ENCODE measurements around the gene LUM.
A peak's percentile ranks its signal among the peaks of the same experiment; 100 is the strongest.
"Not testable (repeated sequence)": the region's sequence is repeated elsewhere in the genome, so short reads cannot be mapped to it uniquely, and the experiment has no call there.

LUM gene

GRCh38 chr12:91094957-91095356, 16.3 kb downstream of the LUM start:
- TF ChIP-seq, protein P1, sequence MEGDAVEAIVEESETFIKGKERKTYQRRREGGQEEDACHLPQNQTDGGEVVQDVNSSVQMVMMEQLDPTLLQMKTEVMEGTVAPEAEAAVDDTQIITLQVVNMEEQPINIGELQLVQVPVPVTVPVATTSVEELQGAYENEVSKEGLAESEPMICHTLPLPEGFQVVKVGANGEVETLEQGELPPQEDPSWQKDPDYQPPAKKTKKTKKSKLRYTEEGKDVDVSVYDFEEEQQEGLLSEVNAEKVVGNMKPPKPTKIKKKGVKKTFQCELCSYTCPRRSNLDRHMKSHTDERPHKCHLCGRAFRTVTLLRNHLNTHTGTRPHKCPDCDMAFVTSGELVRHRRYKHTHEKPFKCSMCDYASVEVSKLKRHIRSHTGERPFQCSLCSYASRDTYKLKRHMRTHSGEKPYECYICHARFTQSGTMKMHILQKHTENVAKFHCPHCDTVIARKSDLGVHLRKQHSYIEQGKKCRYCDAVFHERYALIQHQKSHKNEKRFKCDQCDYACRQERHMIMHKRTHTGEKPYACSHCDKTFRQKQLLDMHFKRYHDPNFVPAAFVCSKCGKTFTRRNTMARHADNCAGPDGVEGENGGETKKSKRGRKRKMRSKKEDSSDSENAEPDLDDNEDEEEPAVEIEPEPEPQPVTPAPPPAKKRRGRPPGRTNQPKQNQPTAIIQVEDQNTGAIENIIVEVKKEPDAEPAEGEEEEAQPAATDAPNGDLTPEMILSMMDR (IDR thresholded peaks at IDR 0.05; ENCODE audit: unreplicated experiment in 3 of 3): no peak
- Mint-ChIP-seq H3K9me3 (peaks cover 15% of the 10 kb centered on the region), H3K27ac (no peak overlapping the region), H3K36me3 (ENCODE audit: low read depth) (no peaks in the 10 kb centered on the region), H3K4me3 (no peak overlapping the region), H3K27me3 (ENCODE audit: low read depth) (no peaks in the 10 kb centered on the region), H3K4me1 (peaks cover 13% of the 10 kb centered on the region)

- H3K27me3 Mint-ChIP-seq (ENCODE audit: low read depth): no peaks in the 10 kb centered on the region
- peaks cover 23% of the 10 kb centered on the region for H3K9me3 Mint-ChIP-seq
- H3K4me1 Mint-ChIP-seq: peaks cover 11% of the 10 kb centered on the region
- peaks cover 3% of the 10 kb centered on the region for H3K36me3 Mint-ChIP-seq (ENCODE audit: low read depth)
- H3K4me3 Mint-ChIP-seq: no peak overlapping the region
- TF ChIP-seq, protein P1 (IDR thresholded peaks at IDR 0.05; ENCODE audit: unreplicated experiment in 3 of 3): no peak
- H3K27ac Mint-ChIP-seq: peak overlapping the region in 1 of 3 experiments; percentile 7
Observed at GRCh38 chr12:91094032-91094662, 17.1 kb downstream of the LUM start.

DNA sequence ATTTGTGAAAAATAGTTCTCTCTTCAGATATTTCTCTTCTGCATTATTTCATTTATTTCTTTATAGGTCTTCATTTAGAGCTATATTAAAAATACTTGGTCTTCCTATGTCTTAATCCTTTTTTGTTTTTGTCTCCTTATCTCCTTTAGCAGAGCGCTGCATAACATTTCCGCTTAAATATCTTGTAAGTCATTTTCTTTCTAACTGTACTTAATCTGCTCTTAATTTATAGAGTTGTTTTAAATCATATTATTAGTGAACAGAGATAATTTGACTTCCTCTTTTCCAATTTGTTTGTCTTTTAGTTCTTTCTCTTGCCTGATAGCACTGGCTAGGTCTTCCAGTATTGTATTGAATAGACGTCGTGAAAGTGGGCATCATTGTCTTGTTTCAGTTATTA, 18.0 kb downstream of the LUM start:
- Mint-ChIP-seq H3K27ac (peak overlapping the region in 1 of 3 experiments; percentile 7), H3K4me3 (no peak overlapping the region), H3K27me3 (ENCODE audit: low read depth) (no peaks in the 10 kb centered on the region), H3K9me3 (peaks cover 31% of the 10 kb centered on the region), H3K36me3 (ENCODE audit: low read depth) (peaks cover 8% of the 10 kb centered on the region), H3K4me1 (peaks cover 8% of the 10 kb centered on the region)
- TF ChIP-seq, protein P1 (IDR thresholded peaks at IDR 0.05; ENCODE audit: unreplicated experiment in 3 of 3): no peak

DNA sequence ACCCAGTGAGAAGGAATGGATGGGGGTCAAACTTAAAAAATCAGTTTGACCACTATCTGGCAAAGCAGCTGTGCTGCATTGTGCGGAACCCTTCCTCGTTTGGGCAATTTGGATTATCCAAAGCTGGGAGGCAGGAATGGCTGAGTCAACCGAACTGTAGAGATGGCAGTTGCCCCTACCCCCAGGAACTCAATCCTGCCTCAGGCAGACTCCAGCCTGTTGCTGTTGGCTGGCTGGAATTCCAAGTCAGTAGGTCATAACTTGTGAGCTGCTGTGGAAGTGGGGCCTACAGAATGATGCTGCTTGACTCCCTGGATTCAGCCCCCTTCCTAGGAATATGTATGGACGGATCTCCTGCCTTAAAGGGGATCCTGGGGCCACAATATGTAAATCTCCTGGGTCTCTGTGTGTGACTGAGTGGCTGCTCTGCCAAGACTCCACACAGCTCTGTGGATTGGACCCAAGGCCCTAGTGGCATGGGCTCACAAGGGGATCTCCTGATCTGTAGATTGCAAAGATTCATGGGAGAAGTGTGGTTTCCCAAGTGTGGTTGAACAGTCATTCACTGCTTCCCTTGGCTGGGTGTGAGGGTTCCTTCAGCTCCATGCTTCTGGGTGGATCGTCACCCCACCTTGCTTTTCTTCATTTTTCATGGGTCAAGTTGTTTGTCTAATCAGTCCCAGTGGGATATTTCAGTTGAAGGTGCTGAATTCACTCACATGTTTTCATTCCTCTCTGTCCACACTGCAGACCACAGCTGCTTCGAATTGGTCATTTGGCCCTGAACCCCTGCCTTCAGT, 19.2 kb downstream of the LUM start:
- Mint-ChIP-seq H3K9me3 (peaks cover 42% of the 10 kb centered on the region), H3K36me3 (ENCODE audit: low read depth) (peaks cover 8% of the 10 kb centered on the region)

DNA sequence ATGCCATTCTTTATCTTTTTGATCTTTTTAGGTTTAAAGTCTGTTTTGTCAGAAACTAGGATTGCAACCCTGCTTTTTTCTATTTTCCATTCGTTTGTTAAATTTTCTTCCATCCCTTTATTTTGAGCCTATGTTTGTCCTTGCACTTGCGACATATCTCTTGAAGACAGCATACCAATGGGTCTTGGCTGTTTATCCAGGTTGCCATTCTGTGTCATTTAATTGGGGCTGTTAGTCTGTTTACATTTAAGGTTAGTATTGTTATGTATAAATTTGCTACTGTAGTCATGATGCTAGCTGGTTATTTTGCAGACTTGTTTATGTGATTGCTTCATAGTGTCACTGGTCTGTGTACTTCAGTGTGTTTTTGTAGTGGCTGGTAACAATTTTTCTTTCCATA, 21.3 kb downstream of the LUM start:
- not testable (repeated sequence) for H3K4me1 Mint-ChIP-seq; H3K27ac Mint-ChIP-seq; H3K4me3 Mint-ChIP-seq; H3K27me3 Mint-ChIP-seq (ENCODE audit: low read depth); H3K36me3 Mint-ChIP-seq (ENCODE audit: low read depth)
- peaks cover 39% of the 10 kb centered on the region for H3K9me3 Mint-ChIP-seq

More for the DNA sequence above, 19.2 kb downstream of the LUM start:
- Mint-ChIP-seq H3K27ac (no peak overlapping the region), H3K4me1 (peaks cover 6% of the 10 kb centered on the region), H3K4me3 (no peak overlapping the region), H3K27me3 (ENCODE audit: low read depth) (no peaks in the 10 kb centered on the region)
- TF ChIP-seq, protein P1 (IDR thresholded peaks at IDR 0.05; ENCODE audit: unreplicated experiment in 3 of 3): no peak

GRCh38 chr12:91080041-91080440, 31.3 kb downstream of the LUM start:
- H3K27me3 Mint-ChIP-seq (ENCODE audit: low read depth): peaks cover 7% of the 10 kb centered on the region
- no peak overlapping the region for H3K27ac Mint-ChIP-seq
- H3K4me3 Mint-ChIP-seq: no peak overlapping the region
- H3K4me1 Mint-ChIP-seq: peaks cover 18% of the 10 kb centered on the region
- no peaks in the 10 kb centered on the region for H3K36me3 Mint-ChIP-seq (ENCODE audit: low read depth)
- peaks cover 2% of the 10 kb centered on the region for H3K9me3 Mint-ChIP-seq
- TF ChIP-seq, protein P1 (IDR thresholded peaks at IDR 0.05; ENCODE audit: unreplicated experiment in 3 of 3): no peak

All from nephron (organoid).